CD4-positive, alpha-beta T cell treated with Interleukin-1 beta for 1 hour (primary cell): Measurements from ENCODE around the gene SLC25A21.
"Not testable (repeated sequence)": the region's sequence is repeated elsewhere in the genome, so short reads cannot be mapped to it uniquely, and the experiment has no call there.

Experiments
- DNase-seq, 2 donors: peaks; one replicate each; pipeline ENCODE4 v3.0.0-alpha.2; 2020 to 2022

The SLC25A21 gene

GRCh38 chr14:37172024-37172869, at the start of gene SLC25A21:
TSS of gene SLC25A21 (minus strand) at chr14:37172606.
- DNase-seq = no peak

- DNase-seq = no peak
Observed at GRCh38 chr14:37221073-37221472, 48.7 kb upstream of the SLC25A21 start.

- no peak for DNase-seq
Observed at GRCh38 chr14:37215345-37215744, 42.9 kb upstream of the SLC25A21 start.

GRCh38 chr14:37213016-37213415, 40.6 kb upstream of the SLC25A21 start:
- no peak for DNase-seq

- no peak for DNase-seq
Observed at GRCh38 chr14:37210448-37210847, 38.0 kb upstream of the SLC25A21 start.

GRCh38 chr14:37209617-37210016, 37.2 kb upstream of the SLC25A21 start:
- DNase-seq = not testable (repeated sequence)

GRCh38 chr14:37205623-37206605, 33.5 kb upstream of the SLC25A21 start:
- not testable (repeated sequence) for DNase-seq

- no peak for DNase-seq
Observed at GRCh38 chr14:37203423-37203822, 31.0 kb upstream of the SLC25A21 start.

GRCh38 chr14:37202812-37203211, 30.4 kb upstream of the SLC25A21 start:
- DNase-seq = no peak

- no peak for DNase-seq
Observed at GRCh38 chr14:37202265-37202664, 29.9 kb upstream of the SLC25A21 start.

- DNase-seq = no peak
Observed at GRCh38 chr14:37201724-37202123, 29.3 kb upstream of the SLC25A21 start.

- no peak for DNase-seq
Observed at GRCh38 chr14:37198907-37199306, 26.5 kb upstream of the SLC25A21 start.

- DNase-seq = no peak
Observed at GRCh38 chr14:37198273-37198598, 25.8 kb upstream of the SLC25A21 start.

- DNase-seq = peak in 1 of 2 donors; percentile 21
Observed at GRCh38 chr14:37197421-37198272, 25.2 kb upstream of the SLC25A21 start, which contains the start of gene MIPOL1. TSS of gene MIPOL1 (plus strand) at chr14:37197937. CDS start at chr14:37247889, 49,952 bp downstream.

GRCh38 chr14:37196604-37197420, 24.4 kb upstream of the SLC25A21 start:
- DNase-seq = no peak

- DNase-seq = no peak
Observed at GRCh38 chr14:37195327-37195726, 22.9 kb upstream of the SLC25A21 start.

- no peak for DNase-seq
Observed at GRCh38 chr14:37194698-37195097, 22.3 kb upstream of the SLC25A21 start.

GRCh38 chr14:37189733-37190132, 17.3 kb upstream of the SLC25A21 start:
- DNase-seq = not testable (repeated sequence)

GRCh38 chr14:37187840-37188577, 15.6 kb upstream of the SLC25A21 start:
- DNase-seq = not testable (repeated sequence)

GRCh38 chr14:37187294-37187693, 14.9 kb upstream of the SLC25A21 start:
- no peak for DNase-seq

GRCh38 chr14:37186865-37187264, 14.5 kb upstream of the SLC25A21 start:
- DNase-seq = no peak
